Astrocyte (in vitro differentiated cells and primary cell): ENCODE data around the gene GSTK1. TPM values are rescaled to one million over a fixed set of nuclear protein-coding genes. Genes with fewer than 3 reads are reported as not detected.

Source experiments
- DNase-seq: peaks from one replicate; pipeline ENCODE4 v3.0.0-alpha.2; 2010; ENCODE audit warnings: low read depth
- FAIRE-seq: peaks from 2 replicates; lab custom pipeline; 2011; peaks lifted over from hg19 to GRCh38; lab: Jason Lieb, UNC
- H2AFZ ChIP-seq: 2 replicates; pipeline ENCODE4 v1.6.0; 2012; ENCODE audit warnings: low read depth, low read length, inconsistent platforms
- H3K27ac ChIP-seq: 2 replicates; pipeline ENCODE4 v1.5.1; 2011; ENCODE audit warnings: low read depth, low read length, inconsistent platforms
- H3K27me3 ChIP-seq: 2 replicates; pipeline ENCODE4 v1.6.0; 2011; ENCODE audit warnings: low read length, inconsistent platforms; ENCODE audit not compliant: insufficient read depth
- H3K36me3 ChIP-seq: 2 replicates; pipeline ENCODE4 v1.5.1; 2011; ENCODE audit warnings: low read length, inconsistent platforms; ENCODE audit not compliant: insufficient read depth
- H3K4me1 ChIP-seq: 2 replicates; pipeline ENCODE4 v1.5.1; 2011; ENCODE audit warnings: low read length, inconsistent platforms; ENCODE audit not compliant: insufficient read depth
- H3K4me2 ChIP-seq: 2 replicates; pipeline ENCODE4 v1.6.0; 2012; ENCODE audit warnings: low read length, inconsistent platforms
- H3K4me3 ChIP-seq: 2 replicates; pipeline ENCODE4 v1.5.1; 2011; ENCODE audit warnings: low read depth, mild to moderate bottlenecking, low read length, inconsistent platforms; ENCODE audit not compliant: insufficient read depth
- H3K79me2 ChIP-seq: 2 replicates; pipeline ENCODE4 v1.6.0; 2012; ENCODE audit warnings: mild to moderate bottlenecking, low read length, inconsistent platforms; ENCODE audit not compliant: insufficient read depth
- H3K9ac ChIP-seq: 2 replicates; pipeline ENCODE4 v1.6.0; 2012; ENCODE audit warnings: mild to moderate bottlenecking, low read length, inconsistent platforms
- H3K9me3 ChIP-seq: 2 replicates; pipeline ENCODE4 v1.5.1; 2012; ENCODE audit warnings: low read depth, mild to moderate bottlenecking, low read length, inconsistent platforms; ENCODE audit not compliant: insufficient read depth
- H4K20me1 ChIP-seq: 2 replicates; pipeline ENCODE4 v1.6.0; 2012; ENCODE audit warnings: low read length, inconsistent platforms; ENCODE audit not compliant: insufficient read depth
- H3K27ac Mint-ChIP-seq: one replicate; pipeline ENCODE4 v1.8.0; 2021; ENCODE audit warnings: mild to moderate bottlenecking, mixed read lengths; ENCODE audit not compliant: unreplicated experiment
- H3K27me3 Mint-ChIP-seq: one replicate; pipeline ENCODE4 v1.8.0; 2021; ENCODE audit warnings: low read depth, mixed read lengths; ENCODE audit not compliant: unreplicated experiment
- H3K36me3 Mint-ChIP-seq: one replicate; pipeline ENCODE4 v1.8.0; 2021; ENCODE audit warnings: low read depth, mixed read lengths; ENCODE audit not compliant: unreplicated experiment
- H3K4me1 Mint-ChIP-seq: one replicate; pipeline ENCODE4 v1.8.0; 2021; ENCODE audit warnings: low read depth, mixed read lengths; ENCODE audit not compliant: unreplicated experiment
- H3K4me3 Mint-ChIP-seq: one replicate; pipeline ENCODE4 v1.8.0; 2021; ENCODE audit warnings: mild to moderate bottlenecking, moderate library complexity, mixed read lengths; ENCODE audit not compliant: unreplicated experiment
- H3K9me3 Mint-ChIP-seq: one replicate; pipeline ENCODE4 v1.8.0; 2021; ENCODE audit warnings: mild to moderate bottlenecking, mixed read lengths; ENCODE audit not compliant: unreplicated experiment
- EZH2 ChIP-seq: IDR thresholded peaks from 2 replicates; pipeline ENCODE4 v1.6.1; 2012; ENCODE audit warnings: mild to moderate bottlenecking, low read length, inconsistent platforms; ENCODE audit not compliant: insufficient read depth
- total RNA-seq: library from RNA; stranded (reverse); gene quantifications from 2 replicates; pipeline ENCODE4 v1.2.1, GENCODE V29; 2021
- TF ChIP-seq, protein P1 (sequence below): IDR thresholded peaks from 2 replicates; pipeline ENCODE4 v1.5.1; 2011; ENCODE audit warnings: low read depth, mild to moderate bottlenecking, inconsistent platforms, low read length, moderate library complexity; ENCODE audit not compliant: insufficient read depth

GSTK1 gene
- total RNA-seq, 1 donor from 2014 or later: 97.5 TPM

DNA sequence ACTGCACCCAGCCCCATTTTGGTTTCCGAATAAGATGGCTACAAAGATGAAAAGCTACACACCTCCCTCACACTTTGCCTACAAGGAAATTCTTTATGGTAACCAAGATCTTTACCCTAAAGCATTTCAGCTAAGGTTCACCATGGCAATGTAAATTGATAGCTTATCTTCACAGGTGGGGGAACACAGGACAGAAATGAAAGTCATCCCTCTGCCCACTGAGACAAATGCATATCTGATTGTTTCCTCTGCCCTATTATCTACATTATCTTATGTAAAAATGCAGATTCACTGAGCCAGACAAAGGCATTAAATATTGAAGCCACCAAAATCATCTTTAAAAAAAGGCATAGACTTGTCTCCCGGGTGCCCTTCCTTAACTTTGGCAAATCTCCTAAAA, 18.3 kb downstream of the GSTK1 start:
- FAIRE-seq: no peak
- Mint-ChIP-seq H3K27me3 (no peaks in the 10 kb centered on the region), H3K4me1 (peaks cover 23% of the 10 kb centered on the region), H3K27ac (peak overlapping the region; percentile 75), H3K4me3 (no peak overlapping the region), H3K9me3 (no peaks in the 10 kb centered on the region), H3K36me3 (no peaks in the 10 kb centered on the region)
- Histone ChIP-seq H3K4me1 (peaks cover 8% of the 10 kb centered on the region), H3K4me2 (no peak overlapping the region), H3K36me3 (no peaks in the 10 kb centered on the region), H3K9ac (no peak overlapping the region), H3K27me3 (no peaks in the 10 kb centered on the region), H3K4me3 (no peak overlapping the region), H3K79me2 (no peaks in the 10 kb centered on the region), H4K20me1 (no peaks in the 10 kb centered on the region), H3K27ac (no peak overlapping the region), H3K9me3 (no peaks in the 10 kb centered on the region), H2AFZ (no peak overlapping the region)
- TF ChIP-seq EZH2: no peak
- TF ChIP-seq, protein P1, sequence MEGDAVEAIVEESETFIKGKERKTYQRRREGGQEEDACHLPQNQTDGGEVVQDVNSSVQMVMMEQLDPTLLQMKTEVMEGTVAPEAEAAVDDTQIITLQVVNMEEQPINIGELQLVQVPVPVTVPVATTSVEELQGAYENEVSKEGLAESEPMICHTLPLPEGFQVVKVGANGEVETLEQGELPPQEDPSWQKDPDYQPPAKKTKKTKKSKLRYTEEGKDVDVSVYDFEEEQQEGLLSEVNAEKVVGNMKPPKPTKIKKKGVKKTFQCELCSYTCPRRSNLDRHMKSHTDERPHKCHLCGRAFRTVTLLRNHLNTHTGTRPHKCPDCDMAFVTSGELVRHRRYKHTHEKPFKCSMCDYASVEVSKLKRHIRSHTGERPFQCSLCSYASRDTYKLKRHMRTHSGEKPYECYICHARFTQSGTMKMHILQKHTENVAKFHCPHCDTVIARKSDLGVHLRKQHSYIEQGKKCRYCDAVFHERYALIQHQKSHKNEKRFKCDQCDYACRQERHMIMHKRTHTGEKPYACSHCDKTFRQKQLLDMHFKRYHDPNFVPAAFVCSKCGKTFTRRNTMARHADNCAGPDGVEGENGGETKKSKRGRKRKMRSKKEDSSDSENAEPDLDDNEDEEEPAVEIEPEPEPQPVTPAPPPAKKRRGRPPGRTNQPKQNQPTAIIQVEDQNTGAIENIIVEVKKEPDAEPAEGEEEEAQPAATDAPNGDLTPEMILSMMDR: no peak
- no peak for DNase-seq

DNA sequence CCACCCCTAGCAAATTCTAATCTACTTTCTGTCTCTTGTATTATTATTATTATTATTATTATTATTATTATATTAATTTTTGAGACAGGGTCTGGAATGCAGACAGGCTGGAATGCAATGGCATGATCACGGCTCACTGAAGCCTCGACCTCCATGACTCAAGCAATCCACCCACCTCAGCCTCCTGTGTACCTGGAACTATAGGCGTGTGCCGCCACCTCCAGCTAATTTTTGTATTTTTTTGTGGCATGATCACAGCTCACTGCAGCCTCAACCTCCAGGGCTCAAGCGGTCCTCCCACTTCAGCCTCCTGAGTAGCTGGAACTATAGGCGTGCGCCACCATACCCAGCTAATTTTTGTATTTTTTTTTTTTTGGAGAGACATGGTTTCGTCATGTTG, 18.9 kb downstream of the GSTK1 start:
- Histone ChIP-seq H2AFZ (no peak overlapping the region), H3K4me2 (no peak overlapping the region), H3K27me3 (no peaks in the 10 kb centered on the region), H3K27ac (no peak overlapping the region), H3K9me3 (no peaks in the 10 kb centered on the region), H4K20me1 (no peaks in the 10 kb centered on the region), H3K4me1 (peaks cover 8% of the 10 kb centered on the region), H3K79me2 (no peaks in the 10 kb centered on the region), H3K9ac (no peak overlapping the region), H3K4me3 (no peak overlapping the region), H3K36me3 (no peaks in the 10 kb centered on the region)
- no peaks in the 10 kb centered on the region for H3K36me3 Mint-ChIP-seq
- no peak for DNase-seq
- TF ChIP-seq EZH2: no peak
- TF ChIP-seq, protein P1: no peak
- no peak overlapping the region for H3K4me3 Mint-ChIP-seq
- no peak overlapping the region for H3K27ac Mint-ChIP-seq
- H3K4me1 Mint-ChIP-seq: peaks cover 23% of the 10 kb centered on the region
- peaks cover 4% of the 10 kb centered on the region for H3K9me3 Mint-ChIP-seq
- H3K27me3 Mint-ChIP-seq: no peaks in the 10 kb centered on the region
- no peak for FAIRE-seq

DNA sequence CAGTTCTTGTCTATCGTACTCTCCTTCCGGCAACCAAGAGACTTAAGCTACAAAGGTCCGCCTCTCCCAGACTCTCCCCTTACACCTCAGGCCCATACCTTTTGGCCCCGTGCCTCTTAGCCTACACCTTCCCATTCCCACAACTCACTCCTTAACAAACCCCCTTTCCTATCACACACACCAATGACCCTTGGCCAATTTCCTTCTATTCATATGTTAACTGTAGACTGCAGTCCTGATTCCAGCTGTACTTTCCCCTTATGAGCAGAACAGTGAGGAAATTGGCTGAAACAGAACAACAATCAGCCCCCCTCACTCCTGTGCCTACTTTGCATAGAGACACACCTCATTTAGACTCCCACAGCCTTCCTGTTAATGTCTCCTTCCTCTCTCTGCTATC, 20.1 kb downstream of the GSTK1 start:
- Histone ChIP-seq H3K9ac (no peak overlapping the region), H3K79me2 (peaks cover 2% of the 10 kb centered on the region), H3K4me2 (no peak overlapping the region), H3K4me3 (no peak overlapping the region), H3K4me1 (peaks cover 8% of the 10 kb centered on the region), H2AFZ (no peak overlapping the region), H3K27me3 (no peaks in the 10 kb centered on the region), H4K20me1 (no peaks in the 10 kb centered on the region), H3K36me3 (no peaks in the 10 kb centered on the region), H3K9me3 (no peaks in the 10 kb centered on the region), H3K27ac (no peak overlapping the region)
- Mint-ChIP-seq H3K9me3 (peaks cover 4% of the 10 kb centered on the region), H3K4me1 (peaks cover 23% of the 10 kb centered on the region), H3K36me3 (no peaks in the 10 kb centered on the region), H3K27me3 (no peaks in the 10 kb centered on the region), H3K27ac (no peak overlapping the region), H3K4me3 (no peak overlapping the region)
- DNase-seq (no peak), FAIRE-seq (no peak)
- TF ChIP-seq EZH2: no peak
- TF ChIP-seq, protein P1: no peak
